Lower leg skin (tissue), 3 donors: ENCODE results near the gene TPO.

ENCODE experiments used
- POLR2A ChIP-seq, 2 donors: fragments of 450-650 bp; IDR thresholded peaks; one replicate each; pipeline ENCODE4 v1.6.1; 2016 to 2017; ENCODE audit warnings: antibody characterized with exemption in 2 of 2, mild to moderate bottlenecking in 1 of 2, moderate library complexity in 1 of 2
- TF ChIP-seq, protein P1 (sequence below), 3 donors: fragments of 450-650 bp; IDR thresholded peaks; one replicate each; pipeline ENCODE4 v1.5.1; 2016; ENCODE audit warnings: antibody characterized with exemption in 3 of 3, mild to moderate bottlenecking in 3 of 3, moderate library complexity in 2 of 3

DNA sequence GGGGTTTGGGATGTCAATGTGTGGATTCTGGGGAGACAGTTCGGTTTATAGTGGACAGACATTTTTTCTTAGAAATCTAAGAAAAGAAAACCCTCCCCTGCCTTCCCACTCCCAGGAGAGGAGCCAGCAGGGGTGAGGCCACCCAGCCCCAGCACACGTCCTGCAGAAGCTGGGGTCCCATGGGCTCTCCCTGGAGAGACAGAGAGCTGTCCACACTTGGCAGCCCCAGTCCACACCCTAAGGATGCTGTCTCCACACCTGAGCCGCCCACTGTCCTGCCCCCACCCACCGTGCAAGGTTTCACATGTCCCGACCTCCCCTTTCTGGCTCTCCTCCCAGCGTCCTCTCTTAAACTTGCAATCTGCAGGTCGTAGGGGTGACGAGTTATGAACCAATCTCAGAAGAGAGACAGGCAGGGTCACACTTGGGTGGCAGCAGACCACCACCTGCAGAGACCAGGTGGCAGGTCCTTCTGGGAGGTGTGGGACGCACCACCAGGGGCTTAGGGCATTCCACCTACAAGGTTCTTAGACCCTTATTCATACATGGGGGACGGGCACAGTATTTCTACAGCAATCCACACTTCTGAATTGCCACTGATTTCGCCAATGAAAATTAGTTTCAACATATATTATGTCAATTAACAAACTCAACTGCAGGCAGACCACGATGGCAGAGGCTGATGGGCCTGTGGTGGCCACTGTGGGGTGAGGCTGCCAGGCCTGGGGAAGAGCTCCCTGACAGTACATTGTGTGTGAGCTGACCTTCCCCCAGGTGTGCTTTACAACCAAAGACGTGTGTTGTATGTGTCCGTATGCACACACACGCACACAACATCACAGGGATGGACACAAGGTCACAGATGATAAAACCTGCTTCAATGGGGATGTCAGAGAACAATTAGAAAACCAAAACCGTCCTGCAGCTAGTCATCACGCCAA, 158.5 kb downstream of the TPO start:
- TF ChIP-seq, protein P1, sequence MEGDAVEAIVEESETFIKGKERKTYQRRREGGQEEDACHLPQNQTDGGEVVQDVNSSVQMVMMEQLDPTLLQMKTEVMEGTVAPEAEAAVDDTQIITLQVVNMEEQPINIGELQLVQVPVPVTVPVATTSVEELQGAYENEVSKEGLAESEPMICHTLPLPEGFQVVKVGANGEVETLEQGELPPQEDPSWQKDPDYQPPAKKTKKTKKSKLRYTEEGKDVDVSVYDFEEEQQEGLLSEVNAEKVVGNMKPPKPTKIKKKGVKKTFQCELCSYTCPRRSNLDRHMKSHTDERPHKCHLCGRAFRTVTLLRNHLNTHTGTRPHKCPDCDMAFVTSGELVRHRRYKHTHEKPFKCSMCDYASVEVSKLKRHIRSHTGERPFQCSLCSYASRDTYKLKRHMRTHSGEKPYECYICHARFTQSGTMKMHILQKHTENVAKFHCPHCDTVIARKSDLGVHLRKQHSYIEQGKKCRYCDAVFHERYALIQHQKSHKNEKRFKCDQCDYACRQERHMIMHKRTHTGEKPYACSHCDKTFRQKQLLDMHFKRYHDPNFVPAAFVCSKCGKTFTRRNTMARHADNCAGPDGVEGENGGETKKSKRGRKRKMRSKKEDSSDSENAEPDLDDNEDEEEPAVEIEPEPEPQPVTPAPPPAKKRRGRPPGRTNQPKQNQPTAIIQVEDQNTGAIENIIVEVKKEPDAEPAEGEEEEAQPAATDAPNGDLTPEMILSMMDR (IDR thresholded peaks at IDR 0.05): no peak
- no peak for TF ChIP-seq POLR2A (IDR thresholded peaks at IDR 0.05)
